DOHH2 (cell line): ENCODE results near the gene NT5C3B.

Experiments
- CTCF ChIP-seq: fragments of 200-600 bp; sonication (generic); IDR thresholded peaks from one replicate; pipeline ENCODE4 v1.5.1; 2014; ENCODE audit warnings: antibody characterized with exemption, mild to moderate bottlenecking, low read depth, low read length; ENCODE audit not compliant: poor library complexity, severe bottlenecking
- EZH2phosphoT487 ChIP-seq: fragments of 200-600 bp; sonication (generic); IDR thresholded peaks from 2 replicates; pipeline ENCODE4 v1.6.1; 2017; ENCODE audit warnings: borderline replicate concordance, mild to moderate bottlenecking, antibody characterized with exemption, low read length, moderate library complexity, mixed read lengths

- TF ChIP-seq EZH2phosphoT487, result no peak
- no peak for TF ChIP-seq CTCF
These were observed 53.9 kb downstream of the NT5C3B start for GRCh38 chr17:41782142-41782541.
